ENCODE measurements around the gene GH1. TPM values are rescaled to one million over a fixed set of nuclear protein-coding genes. Genes with fewer than 3 reads are reported as not detected.

Gene GH1
- total RNA-seq, 1 donor from 2014 or later, result not detected

Other genes starting within 250 kb of the GH1 start
- gene LIMD2, start 218.7 kb downstream of the GH1 start, total RNA-seq, result 21.9 and 26.7 TPM in 2 replicates
- 10.6 and 25.9 TPM in 2 replicates for gene STRADA, start 177.0 kb downstream of the GH1 start, total RNA-seq
- 77.1 and 178 TPM in 2 replicates for gene CCDC47, start 145.2 kb downstream of the GH1 start, total RNA-seq
- gene DDX42, start 144.7 kb downstream of the GH1 start, total RNA-seq, result 45.0 and 135 TPM in 2 replicates
- 37.0 and 132 TPM in 2 replicates for gene PSMC5, start 91.4 kb downstream of the GH1 start, total RNA-seq
- gene FTSJ3, start 91.2 kb downstream of the GH1 start, total RNA-seq, result 76.1 and 100 TPM in 2 replicates
- gene SMARCD2, start 76.2 kb downstream of the GH1 start, total RNA-seq, result 65.2 and 96.2 TPM in 2 replicates
- gene CSH2, start 45.2 kb downstream of the GH1 start, total RNA-seq, result not detected in 2 replicates
- gene GH2, start 36.9 kb downstream of the GH1 start, total RNA-seq, result not detected in 2 replicates
- gene CSH1, start 22.3 kb downstream of the GH1 start, total RNA-seq, result not detected in 2 replicates
- not detected in 2 replicates for gene CSHL1, start 7.6 kb downstream of the GH1 start, total RNA-seq
- gene CD79B, start 13.5 kb upstream of the GH1 start, total RNA-seq, result not detected in 2 replicates
- not detected in 2 replicates for gene SCN4A, start 54.1 kb upstream of the GH1 start, total RNA-seq
- 0.17 and 1.6 TPM in 2 replicates for gene PRR29, start 79.5 kb upstream of the GH1 start, total RNA-seq
- 6.4 and 11.6 TPM in 2 replicates for gene ICAM2, start 101.8 kb upstream of the GH1 start, total RNA-seq
- 4.5 and 10.6 TPM in 2 replicates for gene ERN1, start 211.3 kb upstream of the GH1 start, total RNA-seq